ENCODE results near the gene CYREN.

Gene CYREN

DNA sequence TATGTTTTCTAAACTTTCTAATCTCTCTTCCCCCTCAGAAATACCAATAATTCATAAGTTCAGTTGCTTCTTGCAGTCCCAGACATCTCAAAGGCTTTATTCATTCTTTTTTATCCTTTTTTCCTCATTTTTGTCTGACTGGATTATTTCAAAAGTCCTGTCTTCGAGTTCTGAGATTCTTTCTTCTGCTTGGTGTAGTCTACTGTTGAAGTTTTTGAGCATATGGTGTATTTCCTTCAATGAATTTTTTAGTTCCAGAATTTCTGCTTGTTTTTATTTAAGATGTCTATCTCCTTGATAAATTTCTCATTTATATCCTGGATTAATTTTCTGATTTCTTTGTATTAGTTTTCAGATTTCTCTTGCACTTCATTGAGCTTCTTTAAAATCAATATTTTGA lies 14.2 kb downstream of the CYREN start:
- H3K36me3 ChIP-seq (ENCODE audit: control insufficient read depth in 4 of 4, insufficient read depth in 4 of 4, low read length in 3 of 4): peaks cover 0 to 31% (median 12%) of the 10 kb centered on the region in 4 experiments
- no peak overlapping the region for H3K27ac ChIP-seq (ENCODE audit: insufficient read depth in 1 of 2, low read depth in 1 of 2, low read length in 2 of 2, poor library complexity in 1 of 2, severe bottlenecking in 2 of 2)
- peak in 1 of 3 donors; percentile 45 for DNase-seq
- H3K4me3 ChIP-seq (ENCODE audit: control insufficient read depth in 1 of 7, extremely low read depth in 1 of 7, insufficient read depth in 4 of 7, low read depth in 2 of 7, low read length in 6 of 7): no peak overlapping the region
- peaks cover 24 to 51% (median 40%) of the 10 kb centered on the region in 4 experiments for H3K4me1 ChIP-seq (ENCODE audit: control extremely low read depth in 1 of 4, control insufficient read depth in 4 of 4, insufficient read depth in 4 of 4, low read length in 3 of 4)
- H3K9me3 ChIP-seq (ENCODE audit: control extremely low read depth in 1 of 5, control insufficient read depth in 4 of 5, insufficient read depth in 2 of 5, low read depth in 1 of 5, low read length in 4 of 5): peaks cover 3 to 32% (median 11%) of the 10 kb centered on the region in 5 experiments
- WGBS (ENCODE audit: insufficient coverage): no CpG with 5 or more reads among the region's 1 CpG
- ChIA-PET POLR2A (no interaction called here), CTCF (interaction anchor here (0.8 to 8.7 kb wide), 2 partner anchors 12 to 47 kb away, joined by 4 to 67 read pairs; partner anchors contain the start of gene CYREN)
- no peaks in the 10 kb centered on the region for H3K27me3 ChIP-seq (replicated peaks in 2 of 5; ENCODE audit: control insufficient read depth in 4 of 5, insufficient read depth in 5 of 5, low read length in 4 of 5)

DNA sequence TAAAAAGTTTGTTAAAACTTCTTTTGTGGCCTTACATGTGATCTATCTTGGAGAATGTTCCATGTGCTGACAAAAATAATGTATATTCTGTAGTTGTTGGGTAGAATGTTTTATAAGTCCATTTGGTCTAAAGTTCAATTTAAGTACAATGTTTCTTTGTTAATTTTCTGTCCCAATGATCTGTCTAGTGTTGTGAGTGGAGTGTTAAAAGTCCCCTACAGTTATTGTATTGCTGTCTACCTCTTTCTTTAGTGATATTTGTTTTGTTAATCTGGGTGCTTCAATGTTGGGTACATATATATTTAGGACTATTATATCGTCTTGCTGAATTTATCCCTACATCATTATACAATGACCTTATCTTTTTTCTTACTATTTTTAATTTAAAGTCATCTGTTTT lies 15.8 kb downstream of the CYREN start:
- Histone ChIP-seq H3K27ac (ENCODE audit: insufficient read depth in 1 of 2, low read depth in 1 of 2, low read length in 2 of 2, poor library complexity in 1 of 2, severe bottlenecking in 2 of 2) (no peak overlapping the region), H3K27me3 (replicated peaks in 2 of 5; ENCODE audit: control insufficient read depth in 4 of 5, insufficient read depth in 5 of 5, low read length in 4 of 5) (no peaks in the 10 kb centered on the region), H3K9me3 (ENCODE audit: control extremely low read depth in 1 of 5, control insufficient read depth in 4 of 5, insufficient read depth in 2 of 5, low read depth in 1 of 5, low read length in 4 of 5) (peaks cover 3 to 32% (median 11%) of the 10 kb centered on the region in 5 experiments), H3K4me3 (ENCODE audit: control insufficient read depth in 1 of 7, extremely low read depth in 1 of 7, insufficient read depth in 4 of 7, low read depth in 2 of 7, low read length in 6 of 7) (no peak overlapping the region), H3K36me3 (ENCODE audit: control insufficient read depth in 4 of 4, insufficient read depth in 4 of 4, low read length in 3 of 4) (peaks cover 0 to 31% (median 12%) of the 10 kb centered on the region in 4 experiments), H3K4me1 (ENCODE audit: control extremely low read depth in 1 of 4, control insufficient read depth in 4 of 4, insufficient read depth in 4 of 4, low read length in 3 of 4) (peaks cover 19 to 50% (median 40%) of the 10 kb centered on the region in 4 experiments)
- no CpG with 5 or more reads among the region's 1 CpG for WGBS (ENCODE audit: insufficient coverage)
- POLR2A ChIA-PET: no interaction called here
- CTCF ChIA-PET: interaction anchor here (8.7 kb wide), 1 partner anchor 13 kb away, joined by 67 read pairs; the partner anchor contains the start of gene CYREN
- no peak for DNase-seq

DNA sequence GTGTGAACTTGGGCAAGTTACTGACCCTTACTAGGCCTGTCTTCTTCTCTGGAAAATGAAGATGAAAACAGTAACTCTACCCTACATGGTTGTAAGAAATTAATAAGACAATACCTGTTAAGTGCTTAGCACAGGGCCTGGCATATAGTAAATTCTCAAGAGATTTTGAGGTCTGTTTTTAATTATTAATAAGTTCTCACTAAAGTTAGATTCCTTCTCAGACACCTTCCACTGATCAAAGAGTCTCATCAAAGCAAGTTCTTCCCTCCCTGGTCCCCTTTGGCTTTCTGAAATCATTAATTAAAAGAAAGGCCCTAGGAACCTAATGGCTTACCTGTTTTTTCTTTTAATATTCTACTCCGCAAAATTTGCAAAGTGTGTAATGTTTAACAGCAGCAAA lies 18.1 kb downstream of the CYREN start:
- DNase-seq: no peak
- Histone ChIP-seq H3K27ac (ENCODE audit: insufficient read depth in 1 of 2, low read depth in 1 of 2, low read length in 2 of 2, poor library complexity in 1 of 2, severe bottlenecking in 2 of 2) (no peak overlapping the region), H3K9me3 (ENCODE audit: control extremely low read depth in 1 of 5, control insufficient read depth in 4 of 5, insufficient read depth in 2 of 5, low read depth in 1 of 5, low read length in 4 of 5) (peaks cover 3 to 32% (median 11%) of the 10 kb centered on the region in 5 experiments), H3K27me3 (replicated peaks in 2 of 5; ENCODE audit: control insufficient read depth in 4 of 5, insufficient read depth in 5 of 5, low read length in 4 of 5) (no peaks in the 10 kb centered on the region), H3K4me1 (ENCODE audit: control extremely low read depth in 1 of 4, control insufficient read depth in 4 of 4, insufficient read depth in 4 of 4, low read length in 3 of 4) (peaks cover 31 to 49% (median 40%) of the 10 kb centered on the region in 4 experiments), H3K36me3 (ENCODE audit: control insufficient read depth in 4 of 4, insufficient read depth in 4 of 4, low read length in 3 of 4) (peaks cover 0 to 27% (median 7%) of the 10 kb centered on the region in 4 experiments), H3K4me3 (ENCODE audit: control insufficient read depth in 1 of 7, extremely low read depth in 1 of 7, insufficient read depth in 4 of 7, low read depth in 2 of 7, low read length in 6 of 7) (no peak overlapping the region)
- no CpG with 5 or more reads among the region's 1 CpG for WGBS (ENCODE audit: insufficient coverage)
- ChIA-PET POLR2A (no interaction called here), CTCF (interaction anchor here (7.5 kb wide), 1 partner anchor 12 kb away, joined by 182 read pairs; the partner anchor contains the start of gene CYREN)

DNA sequence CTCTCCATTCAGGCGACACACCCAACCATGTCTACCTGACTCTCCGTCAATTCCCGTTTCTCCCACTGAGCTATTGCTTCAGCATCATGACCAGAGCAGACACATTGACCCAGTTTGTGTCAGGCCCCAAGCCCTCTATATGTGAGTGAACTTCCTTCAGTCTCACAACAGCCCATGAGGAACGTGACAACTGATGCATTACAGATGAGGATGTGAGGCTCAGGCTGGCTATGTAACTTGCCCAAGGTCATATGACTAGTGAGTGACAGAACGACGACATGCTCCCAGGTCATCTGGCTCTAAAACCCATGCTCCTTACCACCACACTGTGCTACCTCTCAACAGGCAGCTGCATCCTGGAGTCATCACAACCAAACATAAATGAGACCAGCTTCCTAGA lies 19.0 kb downstream of the CYREN start:
- CTCF ChIA-PET: interaction anchor here (1.0 to 7.5 kb wide), 2 partner anchors 13 to 164 kb away, joined by 3 to 182 read pairs; partner anchors contain the start of gene CYREN
- H3K27me3 ChIP-seq (replicated peaks in 2 of 5; ENCODE audit: control insufficient read depth in 4 of 5, insufficient read depth in 5 of 5, low read length in 4 of 5): no peaks in the 10 kb centered on the region

DNA sequence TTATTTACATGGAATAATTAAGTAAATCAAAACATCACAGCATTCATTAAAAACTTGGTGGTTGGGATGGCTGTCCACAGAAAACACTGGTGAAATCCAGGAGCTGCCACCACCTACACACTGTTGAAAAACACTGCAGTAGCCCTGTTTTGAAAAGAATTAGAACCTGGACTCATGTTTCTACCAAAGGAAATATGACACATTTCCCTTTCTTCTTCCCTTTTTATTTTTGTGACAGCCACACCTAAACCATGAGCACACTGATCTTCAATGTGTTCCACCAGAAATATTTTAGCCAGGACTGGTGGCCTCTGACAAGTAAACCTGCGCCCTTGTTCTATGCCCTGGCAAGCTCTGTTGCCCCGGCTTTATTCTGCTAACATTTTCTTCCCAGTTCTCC lies 19.4 kb downstream of the CYREN start:
- 38% methylated on average over 2 of the region's 2 CpGs for WGBS (ENCODE audit: insufficient coverage)
- Histone ChIP-seq H3K36me3 (ENCODE audit: control insufficient read depth in 4 of 4, insufficient read depth in 4 of 4, low read length in 3 of 4) (peaks cover 0 to 18% (median 4%) of the 10 kb centered on the region in 4 experiments), H3K27me3 (replicated peaks in 2 of 5; ENCODE audit: control insufficient read depth in 4 of 5, insufficient read depth in 5 of 5, low read length in 4 of 5) (no peaks in the 10 kb centered on the region), H3K9me3 (ENCODE audit: control extremely low read depth in 1 of 5, control insufficient read depth in 4 of 5, insufficient read depth in 2 of 5, low read depth in 1 of 5, low read length in 4 of 5) (peaks cover under 1 to 24% (median 6%) of the 10 kb centered on the region in 5 experiments), H3K27ac (ENCODE audit: insufficient read depth in 1 of 2, low read depth in 1 of 2, low read length in 2 of 2, poor library complexity in 1 of 2, severe bottlenecking in 2 of 2) (peak overlapping the region; percentile 67 to 92), H3K4me3 (ENCODE audit: control insufficient read depth in 1 of 7, extremely low read depth in 1 of 7, insufficient read depth in 4 of 7, low read depth in 2 of 7, low read length in 6 of 7) (peak overlapping the region in 3 of 7 experiments; percentile 19 to 92 (median 85)), H3K4me1 (ENCODE audit: control extremely low read depth in 1 of 4, control insufficient read depth in 4 of 4, insufficient read depth in 4 of 4, low read length in 3 of 4) (peaks cover 41 to 59% (median 50%) of the 10 kb centered on the region in 4 experiments)
- ChIA-PET CTCF (interaction anchor here (0.7 to 7.5 kb wide), 3 partner anchors 14 to 200 kb away, joined by 3 to 182 read pairs (median 3); partner anchors contain the start of gene CYREN), POLR2A (interaction anchor here (0.8 to 2.3 kb wide), 2 partner anchors 10 to 18 kb away, joined by 4 to 10 read pairs; no protein-coding TSS in a partner anchor)
- peak; percentile 42 to 87 (median 75) for DNase-seq

More for the DNA sequence above, 19.0 kb downstream of the CYREN start:
- DNase-seq: peak in 2 of 3 donors; percentile 53 to 73
- Histone ChIP-seq H3K36me3 (ENCODE audit: control insufficient read depth in 4 of 4, insufficient read depth in 4 of 4, low read length in 3 of 4) (peaks cover 0 to 19% (median 4%) of the 10 kb centered on the region in 4 experiments), H3K4me1 (ENCODE audit: control extremely low read depth in 1 of 4, control insufficient read depth in 4 of 4, insufficient read depth in 4 of 4, low read length in 3 of 4) (peaks cover 37 to 55% (median 46%) of the 10 kb centered on the region in 4 experiments), H3K4me3 (ENCODE audit: control insufficient read depth in 1 of 7, extremely low read depth in 1 of 7, insufficient read depth in 4 of 7, low read depth in 2 of 7, low read length in 6 of 7) (peak overlapping the region in 1 of 7 experiments; percentile 19), H3K27ac (ENCODE audit: insufficient read depth in 1 of 2, low read depth in 1 of 2, low read length in 2 of 2, poor library complexity in 1 of 2, severe bottlenecking in 2 of 2) (peak overlapping the region; percentile 67 to 92), H3K9me3 (ENCODE audit: control extremely low read depth in 1 of 5, control insufficient read depth in 4 of 5, insufficient read depth in 2 of 5, low read depth in 1 of 5, low read length in 4 of 5) (peaks cover 3 to 28% (median 6%) of the 10 kb centered on the region in 5 experiments)
- WGBS (ENCODE audit: insufficient coverage): 41% methylated on average over 6 of the region's 6 CpGs
- POLR2A ChIA-PET: interaction anchor here (0.8 to 2.3 kb wide), 2 partner anchors 9 to 17 kb away, joined by 4 to 10 read pairs; no protein-coding TSS in a partner anchor

DNA sequence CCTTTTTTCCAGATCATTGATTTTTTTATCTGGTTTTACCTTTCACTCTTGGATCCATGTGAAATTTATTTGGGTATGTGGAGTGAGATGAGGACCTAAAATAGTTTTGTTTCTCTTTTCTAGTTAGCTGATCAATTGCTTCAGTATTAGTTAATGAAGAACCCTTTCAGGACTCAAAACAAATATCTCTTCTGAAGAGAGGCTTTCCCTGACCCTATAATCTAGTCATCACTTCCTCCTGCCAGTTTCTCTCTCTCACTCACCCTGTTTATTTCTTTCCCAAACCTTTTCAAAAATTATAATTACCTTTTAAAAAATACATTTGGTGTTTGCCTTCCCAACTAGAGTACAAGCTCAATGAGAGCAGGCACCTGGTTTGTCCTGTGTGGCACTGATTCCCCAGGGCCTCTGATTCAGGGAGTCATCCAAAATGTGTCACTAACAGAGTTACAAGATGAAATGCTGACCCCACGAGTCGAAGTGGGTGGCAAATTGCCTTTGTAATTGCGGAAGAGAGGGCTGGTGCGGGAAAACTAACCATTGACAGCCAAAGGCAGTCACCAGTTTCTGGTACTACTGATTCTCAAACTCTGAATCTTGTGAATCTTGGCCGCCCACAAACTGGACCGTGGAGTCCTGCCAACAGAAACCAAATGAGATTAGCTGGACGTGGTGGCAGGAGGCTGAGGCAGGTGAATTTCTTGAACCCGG lies 20.3 kb downstream of the CYREN start:
- peaks cover 0 to 17% (median 4%) of the 10 kb centered on the region in 4 experiments for H3K36me3 ChIP-seq (ENCODE audit: control insufficient read depth in 4 of 4, insufficient read depth in 4 of 4, low read length in 3 of 4)
- peak overlapping the region in 5 of 7 experiments; percentile 33 to 92 (median 44) for H3K4me3 ChIP-seq (ENCODE audit: control insufficient read depth in 1 of 7, extremely low read depth in 1 of 7, insufficient read depth in 4 of 7, low read depth in 2 of 7, low read length in 6 of 7)
- no peaks in the 10 kb centered on the region for H3K27me3 ChIP-seq (replicated peaks in 2 of 5; ENCODE audit: control insufficient read depth in 4 of 5, insufficient read depth in 5 of 5, low read length in 4 of 5)
- CTCF ChIA-PET: interaction anchor here (0.7 to 7.5 kb wide), 3 partner anchors 14 to 199 kb away, joined by 3 to 182 read pairs (median 3); partner anchors contain the start of gene CYREN
- peaks cover 0 to 15% (median 1%) of the 10 kb centered on the region in 5 experiments for H3K9me3 ChIP-seq (ENCODE audit: control extremely low read depth in 1 of 5, control insufficient read depth in 4 of 5, insufficient read depth in 2 of 5, low read depth in 1 of 5, low read length in 4 of 5)
- POLR2A ChIA-PET: interaction anchor here (1.2 to 2.3 kb wide), 2 partner anchors 11 to 17 kb away, joined by 5 to 10 read pairs; no protein-coding TSS in a partner anchor
- H3K27ac ChIP-seq (ENCODE audit: insufficient read depth in 1 of 2, low read depth in 1 of 2, low read length in 2 of 2, poor library complexity in 1 of 2, severe bottlenecking in 2 of 2): peak overlapping the region; percentile 67 to 92
- 67% methylated on average over 8 of the region's 8 CpGs for WGBS (ENCODE audit: insufficient coverage)
- peak in 1 of 3 donors; percentile 33 for DNase-seq
- peaks cover 47 to 68% (median 55%) of the 10 kb centered on the region in 4 experiments for H3K4me1 ChIP-seq (ENCODE audit: control extremely low read depth in 1 of 4, control insufficient read depth in 4 of 4, insufficient read depth in 4 of 4, low read length in 3 of 4)

Measured in common myeloid progenitor, CD34-positive (primary cell).